Loucy (cell line): ENCODE measurements around the gene PALLD.

Source experiments
- H2AFZ ChIP-seq: fragments of 200-600 bp; sonication (generic); 2 replicates; pipeline ENCODE4 v1.6.0; 2016; ENCODE audit warnings: antibody characterized with exemption, mild to moderate bottlenecking, low read length, moderate library complexity
- H3F3A ChIP-seq: fragments of 200-600 bp; 2 replicates; pipeline ENCODE4 v1.6.0; 2016; ENCODE audit warnings: antibody characterized with exemption, low read depth, mild to moderate bottlenecking
- H3K27me3 ChIP-seq: fragments of 200-600 bp; sonication (generic); 2 replicates; pipeline ENCODE4 v1.6.1; 2014; ENCODE audit warnings: low read length, mild to moderate bottlenecking; ENCODE audit not compliant: insufficient read depth, poor library complexity, severe bottlenecking
- H3K36me3 ChIP-seq: fragments of 200-600 bp; sonication (generic); 2 replicates; pipeline ENCODE4 v1.6.1; 2016; ENCODE audit warnings: low read length; ENCODE audit not compliant: insufficient read depth
- H3K4me1 ChIP-seq: fragments of 200-600 bp; sonication (generic); 2 replicates; pipeline ENCODE4 v1.5.1; 2014; ENCODE audit warnings: low read length, mild to moderate bottlenecking; ENCODE audit not compliant: insufficient read depth, poor library complexity, severe bottlenecking
- H3K4me2 ChIP-seq: fragments of 200-600 bp; sonication (generic); 2 replicates; pipeline ENCODE4 v1.6.0; 2014; ENCODE audit warnings: antibody characterized with exemption, low read length, low read depth, mild to moderate bottlenecking; ENCODE audit not compliant: poor library complexity, severe bottlenecking
- H3K4me3 ChIP-seq: fragments of 200-600 bp; sonication (generic); 2 replicates; pipeline ENCODE4 v1.5.1; 2014; ENCODE audit warnings: low read length, mild to moderate bottlenecking, mixed read lengths; ENCODE audit not compliant: poor library complexity, severe bottlenecking
- H3K79me2 ChIP-seq: fragments of 200-600 bp; sonication (generic); 2 replicates; pipeline ENCODE4 v1.6.1; 2014; ENCODE audit warnings: low read length; ENCODE audit not compliant: insufficient read depth
- H3K9ac ChIP-seq: fragments of 200-600 bp; sonication (generic); 2 replicates; pipeline ENCODE4 v1.6.0; 2014; ENCODE audit warnings: mild to moderate bottlenecking, low read depth, low read length, moderate library complexity; ENCODE audit not compliant: poor library complexity, severe bottlenecking
- H3K9me2 ChIP-seq: fragments of 200-600 bp; sonication (generic); replicated peaks from 2 replicates; pipeline ENCODE4 v1.6.1; 2016; ENCODE audit warnings: low read depth, low read length, mixed read lengths
- H3K9me3 ChIP-seq: fragments of 200-600 bp; sonication (generic); 2 replicates; pipeline ENCODE4 v1.6.1; 2014; ENCODE audit warnings: mild to moderate bottlenecking, antibody characterized with exemption, low read length, low read depth; ENCODE audit not compliant: insufficient read depth
- H4K20me1 ChIP-seq: fragments of 200-600 bp; sonication (generic); 2 replicates; pipeline ENCODE4 v1.6.0; 2014; ENCODE audit warnings: antibody characterized with exemption, low read length, mild to moderate bottlenecking; ENCODE audit not compliant: insufficient read depth, poor library complexity, severe bottlenecking
- EZH2phosphoT487 ChIP-seq: fragments of 200-600 bp; IDR thresholded peaks from 2 replicates; pipeline ENCODE4 v1.6.1; 2018; ENCODE audit warnings: antibody characterized with exemption, mild to moderate bottlenecking, moderate library complexity, borderline replicate concordance
- TF ChIP-seq, protein P1 (sequence below): fragments of 200-600 bp; sonication (generic); conservative IDR thresholded peaks from 2 replicates; pipeline ENCODE4 v1.5.1; 2014; ENCODE audit warnings: mild to moderate bottlenecking, antibody characterized with exemption, low read length

Gene PALLD

DNA sequence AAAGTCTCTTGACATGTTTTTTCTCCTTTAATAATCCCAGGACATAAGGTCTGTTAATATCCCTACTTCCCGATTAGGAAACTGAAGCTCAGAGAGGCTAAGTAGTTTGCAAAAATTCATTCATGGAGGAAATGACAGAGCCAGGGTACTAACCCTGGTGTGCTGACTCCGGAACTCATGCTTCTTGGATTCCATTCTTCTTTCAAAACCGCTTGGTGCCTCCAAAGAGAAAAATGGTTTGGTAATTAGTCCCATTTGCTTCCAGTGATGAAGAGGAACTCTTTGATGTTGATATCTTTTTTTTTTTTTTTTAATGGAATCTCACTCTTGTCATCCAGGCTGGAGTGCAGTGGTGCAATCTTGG lies 146.9 kb downstream of the PALLD start:
- H3K9ac ChIP-seq = no peak overlapping the region
- H3K79me2 ChIP-seq = no peaks in the 10 kb centered on the region
- H4K20me1 ChIP-seq = no peaks in the 10 kb centered on the region
- no peaks in the 10 kb centered on the region for H3K9me2 ChIP-seq
- no peak overlapping the region for H2AFZ ChIP-seq
- no peaks in the 10 kb centered on the region for H3K27me3 ChIP-seq
- no peaks in the 10 kb centered on the region for H3K36me3 ChIP-seq
- TF ChIP-seq, protein P1, sequence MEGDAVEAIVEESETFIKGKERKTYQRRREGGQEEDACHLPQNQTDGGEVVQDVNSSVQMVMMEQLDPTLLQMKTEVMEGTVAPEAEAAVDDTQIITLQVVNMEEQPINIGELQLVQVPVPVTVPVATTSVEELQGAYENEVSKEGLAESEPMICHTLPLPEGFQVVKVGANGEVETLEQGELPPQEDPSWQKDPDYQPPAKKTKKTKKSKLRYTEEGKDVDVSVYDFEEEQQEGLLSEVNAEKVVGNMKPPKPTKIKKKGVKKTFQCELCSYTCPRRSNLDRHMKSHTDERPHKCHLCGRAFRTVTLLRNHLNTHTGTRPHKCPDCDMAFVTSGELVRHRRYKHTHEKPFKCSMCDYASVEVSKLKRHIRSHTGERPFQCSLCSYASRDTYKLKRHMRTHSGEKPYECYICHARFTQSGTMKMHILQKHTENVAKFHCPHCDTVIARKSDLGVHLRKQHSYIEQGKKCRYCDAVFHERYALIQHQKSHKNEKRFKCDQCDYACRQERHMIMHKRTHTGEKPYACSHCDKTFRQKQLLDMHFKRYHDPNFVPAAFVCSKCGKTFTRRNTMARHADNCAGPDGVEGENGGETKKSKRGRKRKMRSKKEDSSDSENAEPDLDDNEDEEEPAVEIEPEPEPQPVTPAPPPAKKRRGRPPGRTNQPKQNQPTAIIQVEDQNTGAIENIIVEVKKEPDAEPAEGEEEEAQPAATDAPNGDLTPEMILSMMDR = no peak
- TF ChIP-seq EZH2phosphoT487 = no peak
- H3K4me1 ChIP-seq = no peaks in the 10 kb centered on the region
- no peaks in the 10 kb centered on the region for H3F3A ChIP-seq
- H3K4me3 ChIP-seq = no peak overlapping the region
- no peaks in the 10 kb centered on the region for H3K9me3 ChIP-seq
- no peak overlapping the region for H3K4me2 ChIP-seq

DNA sequence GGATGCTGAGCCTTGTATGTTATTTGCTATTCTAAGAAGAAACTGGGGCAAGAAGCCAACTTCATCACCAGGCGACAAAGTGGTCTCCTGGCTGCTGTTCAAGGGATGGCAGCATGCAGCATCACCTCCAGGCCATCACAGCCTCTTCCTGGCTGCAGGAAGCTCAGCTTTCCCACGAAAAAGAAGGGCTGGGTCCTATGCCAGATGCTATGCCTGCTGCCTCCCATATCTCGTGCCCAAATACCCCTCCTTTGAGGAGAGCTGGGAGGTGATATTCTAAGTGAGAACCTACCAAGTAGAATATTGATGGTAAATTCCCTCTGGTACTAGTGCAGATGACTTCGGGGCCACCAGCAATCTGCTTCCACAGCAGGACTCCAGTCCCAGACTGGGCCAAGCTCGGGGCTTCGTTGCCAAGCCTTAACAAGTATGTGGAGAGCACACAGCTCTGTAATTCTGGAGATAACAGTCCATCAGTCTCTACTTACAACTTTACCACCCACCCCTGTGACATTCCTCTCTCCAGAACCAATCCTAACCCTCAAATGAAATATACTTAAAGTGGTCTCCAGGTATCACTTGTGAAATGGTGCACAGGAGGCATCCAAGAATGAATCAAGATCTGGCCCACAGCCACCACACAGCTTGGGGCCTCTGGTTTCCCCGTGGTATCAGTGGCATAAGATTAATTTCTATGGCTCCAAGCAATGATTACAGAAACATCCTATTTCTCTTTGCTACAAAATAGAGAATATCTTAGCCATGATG lies 149.3 kb downstream of the PALLD start:
- no peaks in the 10 kb centered on the region for H4K20me1 ChIP-seq
- no peaks in the 10 kb centered on the region for H3K9me2 ChIP-seq
- H3K9ac ChIP-seq = no peak overlapping the region
- TF ChIP-seq EZH2phosphoT487 = no peak
- TF ChIP-seq, protein P1 = no peak
- no peak overlapping the region for H2AFZ ChIP-seq
- H3F3A ChIP-seq = no peaks in the 10 kb centered on the region
- no peaks in the 10 kb centered on the region for H3K79me2 ChIP-seq
- H3K4me3 ChIP-seq = no peak overlapping the region
- H3K4me1 ChIP-seq = no peaks in the 10 kb centered on the region
- H3K4me2 ChIP-seq = no peak overlapping the region
- H3K27me3 ChIP-seq = no peaks in the 10 kb centered on the region
- H3K9me3 ChIP-seq = no peaks in the 10 kb centered on the region
- no peaks in the 10 kb centered on the region for H3K36me3 ChIP-seq

DNA sequence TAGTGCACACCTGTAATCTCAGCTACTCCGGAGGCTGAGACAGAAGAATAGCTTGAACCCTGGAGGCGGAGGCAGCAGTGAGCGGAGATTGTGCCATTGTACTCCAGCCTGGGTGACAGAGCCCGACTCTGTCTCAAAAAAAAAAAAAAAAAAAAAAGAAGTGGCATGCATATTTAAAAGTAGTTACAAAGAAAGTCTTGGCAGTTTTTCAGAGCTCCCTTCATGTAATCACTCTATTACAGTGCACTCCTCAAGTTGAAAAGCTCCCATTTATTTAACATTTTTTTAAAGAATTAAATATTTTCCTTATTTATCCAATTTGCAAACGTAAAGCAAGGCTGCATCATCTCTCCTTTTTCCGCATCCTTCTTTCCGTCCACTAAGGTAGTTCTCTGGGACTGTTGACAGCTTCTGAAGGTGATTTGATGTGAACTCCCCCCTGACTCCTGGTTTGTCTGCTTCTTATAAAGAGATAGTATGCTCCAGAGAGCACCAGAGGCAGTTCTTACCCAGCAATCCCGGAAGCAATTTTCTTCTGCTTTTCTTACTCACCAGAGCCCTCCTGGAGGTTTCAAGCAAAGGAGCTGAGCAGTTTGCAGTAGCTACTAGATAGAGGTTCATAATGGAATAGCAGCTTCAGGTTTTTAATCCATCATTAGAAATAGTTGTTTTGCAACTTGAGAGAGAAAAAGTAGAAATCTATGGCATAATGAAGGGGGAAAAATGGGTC lies 151.0 kb downstream of the PALLD start:
- Histone ChIP-seq H3K9me2 (no peaks in the 10 kb centered on the region), H3K9me3 (no peaks in the 10 kb centered on the region), H4K20me1 (no peaks in the 10 kb centered on the region), H3K79me2 (no peaks in the 10 kb centered on the region), H3K4me3 (no peak overlapping the region), H3K36me3 (no peaks in the 10 kb centered on the region), H2AFZ (no peak overlapping the region), H3K9ac (no peak overlapping the region), H3K4me2 (no peak overlapping the region), H3F3A (no peaks in the 10 kb centered on the region), H3K27me3 (no peaks in the 10 kb centered on the region), H3K4me1 (no peaks in the 10 kb centered on the region)
- TF ChIP-seq, protein P1 = no peak
- TF ChIP-seq EZH2phosphoT487 = no peak
